Hepatic stellate cell (primary cell): ENCODE data around the gene ATP7B.

Source experiments
- DNase-seq: peaks from one replicate; pipeline ENCODE4 v3.0.0; 2011; ENCODE audit warnings: low spot score

The ATP7B gene

DNA sequence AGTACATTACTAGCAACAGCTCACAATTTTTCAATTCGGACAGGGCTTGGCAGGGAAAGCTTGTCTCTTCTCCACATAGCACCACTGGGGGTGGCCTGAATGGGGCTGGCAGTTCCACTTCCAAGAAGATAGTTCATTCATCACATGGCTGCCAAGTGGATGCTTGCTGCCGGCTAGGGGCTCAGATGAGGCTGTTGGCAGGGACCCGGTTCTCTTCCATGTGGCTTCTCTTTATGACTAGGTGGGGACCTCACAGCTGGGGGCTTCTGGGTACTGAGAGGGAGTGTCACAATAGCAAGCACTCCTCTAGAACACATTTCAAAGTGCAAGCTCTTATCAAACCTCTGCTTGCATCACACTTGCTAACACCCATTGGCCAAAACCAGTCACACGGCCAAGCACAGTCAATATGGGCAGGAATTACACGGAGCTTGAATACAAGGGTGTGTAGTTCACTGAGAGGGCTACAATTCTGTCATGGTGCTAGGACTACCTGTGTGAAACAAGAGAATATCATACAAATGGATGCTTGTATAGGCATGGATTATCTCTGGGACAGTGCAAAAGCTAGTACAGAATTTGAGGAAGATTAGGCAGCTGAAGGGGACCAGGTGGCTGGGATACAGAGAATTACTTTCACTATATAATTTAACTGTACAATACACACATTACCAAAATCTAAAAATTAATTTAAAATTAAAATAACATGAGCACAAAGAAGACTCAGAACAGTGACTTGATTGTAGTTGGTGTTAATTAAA is 32.3 kb downstream of the ATP7B start:
- DNase-seq = no peak

DNA sequence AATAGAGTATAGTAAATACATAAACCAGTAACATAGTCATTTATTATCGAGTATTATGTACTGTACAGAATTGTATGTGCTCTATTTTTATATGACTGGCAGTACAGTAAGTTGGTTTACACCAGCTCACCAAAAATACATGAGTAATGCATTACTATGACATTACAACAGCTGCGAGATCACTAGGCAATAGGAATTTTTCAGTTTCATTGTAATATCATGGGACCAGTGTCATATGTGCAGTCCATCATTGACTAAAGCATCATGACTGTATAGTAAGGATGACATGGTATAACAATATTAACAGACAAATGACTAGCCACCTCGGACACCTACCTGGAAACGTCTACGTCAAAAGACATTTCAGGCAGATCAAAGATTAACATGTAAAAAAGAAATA is 33.6 kb downstream of the ATP7B start:
- no peak for DNase-seq

DNA sequence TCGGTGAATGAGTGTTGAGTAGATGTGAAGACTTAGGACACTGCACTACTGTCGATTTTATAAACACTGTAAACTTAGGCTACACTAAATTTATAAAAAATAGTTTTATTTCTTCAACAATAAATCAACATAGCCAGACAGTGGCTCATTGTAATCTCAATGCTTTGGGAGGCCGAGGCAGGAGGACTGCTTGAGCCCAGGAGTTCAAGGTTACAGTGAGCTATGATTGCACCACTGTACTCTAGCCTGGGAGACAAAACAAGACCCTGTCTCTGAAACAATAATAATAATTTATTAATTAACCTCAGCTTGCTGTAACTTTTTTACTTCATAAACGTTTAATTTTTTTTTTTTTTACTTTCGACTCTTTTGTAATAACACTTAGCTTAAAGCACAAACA is 34.4 kb downstream of the ATP7B start:
- DNase-seq = no peak

DNA sequence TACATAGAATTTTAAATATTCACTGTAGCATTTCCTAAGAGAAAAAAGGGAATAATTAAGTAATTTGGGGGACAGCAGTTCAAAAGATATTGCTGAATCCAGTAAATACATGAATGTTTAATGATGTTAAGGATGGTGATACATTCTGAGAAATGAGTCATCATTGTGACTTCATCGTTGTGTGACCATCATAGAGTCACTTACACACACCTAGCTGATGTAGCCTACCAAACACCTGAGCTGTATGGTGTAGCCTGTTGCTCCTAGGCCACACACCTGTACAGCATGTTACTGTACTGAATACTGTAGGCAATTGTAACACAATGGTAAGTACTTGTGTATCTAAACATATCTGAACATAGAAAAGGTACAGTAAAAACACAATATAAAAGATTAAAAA is 34.8 kb downstream of the ATP7B start:
- DNase-seq = no peak

DNA sequence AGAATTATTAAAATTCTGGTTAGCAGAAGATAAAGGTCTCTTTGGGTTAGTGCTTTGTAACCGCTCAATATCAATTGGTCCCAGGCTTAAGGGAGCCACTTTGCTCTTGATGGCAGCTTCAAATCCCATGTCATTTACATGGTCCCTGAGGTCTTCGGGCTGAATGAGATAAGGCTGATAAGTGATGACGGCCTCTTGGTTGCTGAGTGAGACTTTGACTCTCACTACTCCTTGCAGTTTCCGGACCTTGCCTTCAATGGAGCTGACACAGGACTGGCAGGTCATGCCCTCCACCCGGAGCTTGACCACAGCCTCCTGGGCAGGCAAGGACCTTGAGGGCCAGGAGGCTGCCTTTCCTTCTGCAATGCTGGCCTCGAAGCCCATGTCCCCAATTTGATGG is 36.8 kb downstream of the ATP7B start:
- no peak for DNase-seq

DNA sequence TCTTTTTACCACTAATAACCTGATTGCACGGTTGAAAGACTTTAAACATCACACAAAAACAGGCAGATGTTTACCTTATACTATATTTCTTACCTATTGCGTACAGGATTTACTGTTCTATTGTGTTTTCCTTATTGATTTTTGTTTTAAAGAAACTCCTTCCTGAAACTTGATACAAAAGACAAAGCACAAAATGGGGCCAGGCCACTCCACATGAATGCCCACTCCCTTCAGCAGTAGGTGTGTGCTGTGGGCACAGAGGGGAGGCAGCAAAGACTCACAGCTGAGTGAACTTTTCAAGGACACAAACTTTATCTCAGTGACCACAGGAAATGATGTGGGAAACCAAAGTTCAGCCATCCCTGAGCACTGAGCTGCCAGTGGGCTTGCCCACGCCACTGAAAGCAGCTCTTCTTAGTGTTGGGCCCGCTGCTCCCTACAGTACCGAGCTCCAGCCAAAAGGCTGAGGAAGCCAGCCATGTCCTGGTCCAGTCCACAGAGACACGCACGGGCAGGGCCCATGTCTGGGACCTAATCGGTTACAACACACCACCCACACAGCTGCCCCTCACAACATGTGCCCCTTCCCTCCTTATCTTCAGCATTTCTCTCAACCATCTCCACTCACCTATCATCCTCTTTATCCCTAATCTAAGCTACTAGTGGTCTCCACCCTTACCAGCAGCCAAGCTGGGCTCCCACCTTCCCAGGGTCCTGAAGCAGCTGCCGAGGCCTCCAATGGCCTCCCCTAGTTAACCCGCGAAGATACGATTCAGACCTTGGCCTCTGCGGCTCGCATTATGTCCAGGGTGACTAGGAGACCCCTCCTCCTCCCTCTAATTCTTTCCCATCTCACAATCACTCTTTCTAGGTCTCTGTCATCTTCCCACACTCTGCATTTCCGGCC is 39.5 kb downstream of the ATP7B start:
- DNase-seq = no peak

DNA sequence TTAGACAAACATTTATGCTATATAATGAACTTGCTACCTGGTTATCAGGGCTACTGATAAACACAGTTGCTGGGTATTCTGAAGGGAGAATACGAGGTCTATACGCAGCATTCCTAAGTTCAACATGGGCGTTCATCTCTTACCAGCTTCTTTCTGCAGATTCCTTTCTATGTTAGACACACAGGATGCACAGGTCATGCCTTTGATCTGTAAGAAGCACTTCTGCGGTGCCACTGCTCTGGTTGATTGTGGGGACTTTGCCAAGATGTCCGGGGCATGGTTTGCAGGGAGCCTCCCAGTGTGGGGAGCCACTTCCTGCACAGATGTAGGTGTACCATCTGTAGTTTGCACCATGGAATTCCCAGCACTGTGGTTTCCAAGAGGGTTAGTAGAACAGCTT is 40.9 kb downstream of the ATP7B start:
- DNase-seq = no peak

DNA sequence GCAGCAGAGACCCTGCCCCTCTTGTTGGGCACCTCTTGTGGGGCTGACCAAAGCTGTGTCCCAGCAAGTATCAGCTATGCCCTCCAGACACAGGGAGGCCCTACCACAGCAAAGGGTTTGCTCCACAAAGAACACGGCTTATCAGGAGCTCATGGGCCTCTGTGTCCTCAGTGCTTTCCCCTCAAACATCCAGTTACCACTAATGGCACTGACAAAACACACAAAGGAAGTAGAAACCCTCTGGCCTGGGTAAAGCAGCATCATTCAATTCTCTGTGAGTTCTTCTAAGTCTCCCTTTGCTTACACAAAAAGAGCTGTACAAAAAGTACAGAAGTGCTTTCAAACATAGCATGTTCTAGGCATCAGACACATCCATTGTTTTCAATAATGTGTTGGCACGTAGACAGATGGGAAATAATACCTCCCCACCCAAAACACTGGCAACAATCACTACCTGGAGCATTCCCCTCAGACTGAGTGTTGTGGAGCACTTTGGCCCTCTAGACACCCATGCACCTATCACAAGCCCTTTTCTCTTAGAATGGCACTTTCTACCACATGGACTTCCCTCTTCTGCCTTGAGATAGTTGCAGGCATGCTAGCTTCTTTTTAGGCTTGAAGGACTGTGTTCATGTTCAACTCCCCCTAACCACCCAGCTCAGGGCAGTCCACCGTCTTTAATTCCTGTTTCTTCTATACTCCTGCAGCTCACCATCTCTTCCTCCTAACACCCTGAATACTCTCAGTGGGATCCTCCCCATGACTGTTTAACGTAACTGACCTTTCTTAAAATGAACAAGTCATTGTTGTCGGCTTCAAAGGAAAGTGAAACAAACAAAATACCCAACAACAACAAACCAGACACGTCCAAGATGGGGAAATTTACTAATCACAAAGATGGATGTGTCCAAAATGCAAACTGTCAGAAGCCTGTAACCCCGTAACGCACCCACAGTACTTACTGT is 43.5 kb downstream of the ATP7B start:
- no peak for DNase-seq

DNA sequence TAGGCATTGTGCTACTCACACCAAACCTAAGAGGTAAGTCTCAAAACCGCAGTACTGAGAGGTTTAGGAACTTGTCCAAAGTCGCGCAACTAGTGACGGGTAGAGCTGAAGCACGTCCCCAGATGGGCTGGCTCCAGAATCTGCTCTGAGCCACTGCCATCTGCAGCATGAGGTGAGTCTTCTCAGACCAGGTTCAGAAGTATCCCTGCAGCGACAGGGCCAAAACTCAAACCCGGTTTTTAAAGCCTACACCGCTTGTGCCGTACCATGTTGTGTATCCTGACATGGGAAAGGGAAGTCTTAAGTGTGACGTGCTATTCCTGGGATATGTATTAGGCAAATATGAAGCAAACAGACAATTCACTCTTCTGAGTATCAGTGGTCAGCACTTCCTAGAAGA is 45.1 kb downstream of the ATP7B start:
- DNase-seq = no peak

DNA sequence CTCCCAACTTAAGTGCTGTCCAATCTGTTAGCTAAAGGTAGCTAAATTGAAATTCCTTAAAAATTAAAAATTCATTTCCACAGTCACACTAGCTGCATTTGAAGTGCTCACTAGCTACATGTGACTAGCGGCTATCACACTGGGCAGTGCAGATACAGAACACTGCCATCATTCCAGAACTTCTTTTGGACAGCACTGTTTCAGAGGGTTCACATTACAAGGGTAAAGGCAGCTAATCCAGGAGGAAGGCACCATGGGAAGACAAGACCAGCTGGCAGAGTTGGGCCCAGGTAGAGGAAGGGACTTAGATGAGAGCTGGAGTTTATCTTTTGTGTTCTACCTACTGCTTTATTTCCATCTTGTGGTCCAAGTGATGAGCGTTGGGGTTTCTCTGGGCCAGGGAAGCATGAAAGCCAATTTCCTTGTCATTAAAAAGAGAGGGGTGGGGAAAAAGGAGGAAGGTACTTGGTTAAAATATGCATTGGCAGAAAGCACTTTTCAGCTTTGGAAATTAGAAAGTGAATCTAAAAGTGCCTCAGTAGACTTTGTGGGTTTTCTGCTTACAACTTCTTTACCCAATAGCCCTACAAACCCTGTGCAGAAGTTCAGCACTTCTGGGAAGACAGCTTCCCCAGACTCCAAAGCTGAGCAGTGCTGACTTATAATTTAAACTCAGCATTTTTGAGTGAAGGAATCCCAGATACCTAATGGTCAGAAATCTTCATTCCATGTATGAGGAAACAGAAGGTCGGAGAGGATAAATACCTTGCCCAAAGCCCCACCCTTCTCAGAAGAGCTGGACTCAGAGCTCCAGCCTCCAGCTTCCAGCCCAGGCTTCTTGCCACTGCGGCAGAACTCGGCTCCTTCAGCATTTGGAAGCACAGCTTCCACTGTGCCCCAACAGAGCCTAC is 49.5 kb downstream of the ATP7B start:
- DNase-seq = no peak

DNA sequence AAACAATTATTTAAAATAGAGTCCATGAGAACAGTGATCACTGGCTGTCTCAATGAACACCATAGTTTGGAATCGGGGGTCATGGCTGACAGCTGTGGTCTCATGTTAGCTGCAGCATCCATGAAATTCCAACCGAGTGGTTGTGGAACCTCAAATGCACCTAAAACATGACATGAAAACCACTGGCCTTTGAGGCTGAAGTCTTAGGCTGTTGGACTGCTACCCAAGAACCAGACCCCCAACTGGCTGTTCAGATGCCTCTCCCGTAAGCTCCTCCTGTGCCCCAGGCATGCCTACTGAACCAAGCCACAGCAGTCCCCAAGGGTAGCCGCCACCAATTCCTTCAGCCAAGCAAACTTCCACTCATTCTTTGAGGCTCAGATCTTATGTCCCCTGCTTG is 50.5 kb downstream of the ATP7B start:
- no peak for DNase-seq

DNA sequence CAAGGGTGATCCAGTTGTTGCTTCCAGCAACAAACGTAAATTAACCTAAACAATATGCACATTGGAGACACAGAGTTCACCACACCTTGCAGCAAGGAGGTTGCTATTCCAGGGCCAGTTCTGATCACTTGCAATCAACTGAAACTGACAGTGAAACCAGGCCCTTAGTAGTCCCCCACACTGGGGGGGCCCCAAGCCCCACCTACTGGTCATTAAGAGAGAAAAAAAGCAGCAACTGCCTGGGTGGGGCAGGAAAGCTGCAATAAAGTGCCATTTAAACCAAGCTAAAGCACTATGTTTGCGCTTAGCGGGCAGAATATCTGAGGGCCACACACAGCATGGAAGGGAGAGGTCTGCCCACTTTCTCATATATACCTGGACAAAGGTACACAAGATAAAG is 51.5 kb downstream of the ATP7B start:
- no peak for DNase-seq

DNA sequence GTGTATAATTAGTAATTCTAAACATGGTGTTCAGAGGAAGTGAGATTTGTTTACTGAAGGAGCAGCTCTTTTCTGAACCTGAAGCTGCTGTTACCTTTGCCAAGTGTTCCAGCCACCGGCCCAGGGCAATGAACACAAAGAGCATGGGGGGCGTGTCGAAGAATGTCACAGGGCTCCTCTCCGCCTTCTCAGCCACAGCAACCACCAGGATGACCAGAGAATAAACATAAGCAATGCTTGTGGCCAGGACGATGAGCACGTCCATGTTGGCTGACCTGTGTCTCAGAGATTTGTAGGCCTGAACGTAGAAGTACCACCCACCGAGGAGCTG is 53.1 kb downstream of the ATP7B start:
- DNase-seq = no peak

DNA sequence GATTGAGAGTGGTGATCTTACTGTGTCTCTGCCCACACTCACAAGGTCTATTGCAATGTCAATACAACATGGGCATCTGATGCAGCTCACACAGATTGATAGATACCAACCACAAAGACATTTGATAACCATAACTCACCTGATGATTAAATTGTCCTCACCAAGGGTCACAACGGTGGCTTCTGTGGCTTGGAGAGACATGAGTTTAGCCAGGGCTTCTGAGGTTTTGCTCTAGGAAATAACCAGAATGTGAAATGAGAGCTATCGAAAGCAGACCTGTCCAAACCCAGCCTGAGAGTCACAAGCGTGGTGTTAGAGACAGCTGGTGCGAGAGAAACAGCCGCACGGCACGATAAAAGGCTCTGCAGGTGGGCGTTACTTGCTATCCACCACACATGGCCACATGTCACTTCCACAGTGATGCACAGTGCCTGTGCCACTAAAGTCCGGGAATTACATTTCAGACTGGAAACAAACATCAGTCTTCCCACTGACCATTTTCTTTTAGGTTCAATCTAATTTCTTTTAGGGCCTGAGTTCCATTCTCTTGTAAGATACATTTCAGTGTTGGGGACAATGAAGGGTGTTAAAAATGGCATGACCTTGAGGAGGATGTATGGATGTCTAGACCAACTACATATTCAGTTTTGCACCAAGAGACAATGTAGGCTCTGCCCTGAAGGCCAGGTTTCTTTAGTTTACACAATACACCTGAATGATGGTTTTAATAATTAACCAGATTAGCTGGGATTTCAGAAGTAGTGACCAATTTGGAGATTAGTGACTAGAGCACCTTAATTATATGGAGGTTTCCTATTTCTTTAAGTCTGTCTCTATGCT is 53.7 kb downstream of the ATP7B start:
- no peak for DNase-seq

DNA sequence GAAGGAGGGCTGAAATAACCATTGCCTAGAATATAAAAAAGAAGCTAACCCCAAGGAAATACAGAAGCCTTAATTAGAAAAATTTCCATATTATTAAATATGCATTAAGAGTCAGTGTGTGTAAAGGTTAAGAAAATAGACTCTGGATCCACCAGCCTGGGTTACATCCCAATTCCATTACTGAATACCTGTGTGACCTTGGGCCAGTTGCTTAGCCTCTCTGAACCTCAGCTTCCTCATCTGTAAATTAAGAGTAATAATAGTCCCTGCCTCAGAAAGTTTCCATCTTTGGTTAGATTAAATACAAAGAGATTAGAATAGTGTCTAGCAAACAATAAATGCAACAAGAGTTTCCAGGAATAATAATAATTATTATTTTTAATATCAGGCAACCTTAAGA is 54.5 kb downstream of the ATP7B start:
- DNase-seq = no peak

DNA sequence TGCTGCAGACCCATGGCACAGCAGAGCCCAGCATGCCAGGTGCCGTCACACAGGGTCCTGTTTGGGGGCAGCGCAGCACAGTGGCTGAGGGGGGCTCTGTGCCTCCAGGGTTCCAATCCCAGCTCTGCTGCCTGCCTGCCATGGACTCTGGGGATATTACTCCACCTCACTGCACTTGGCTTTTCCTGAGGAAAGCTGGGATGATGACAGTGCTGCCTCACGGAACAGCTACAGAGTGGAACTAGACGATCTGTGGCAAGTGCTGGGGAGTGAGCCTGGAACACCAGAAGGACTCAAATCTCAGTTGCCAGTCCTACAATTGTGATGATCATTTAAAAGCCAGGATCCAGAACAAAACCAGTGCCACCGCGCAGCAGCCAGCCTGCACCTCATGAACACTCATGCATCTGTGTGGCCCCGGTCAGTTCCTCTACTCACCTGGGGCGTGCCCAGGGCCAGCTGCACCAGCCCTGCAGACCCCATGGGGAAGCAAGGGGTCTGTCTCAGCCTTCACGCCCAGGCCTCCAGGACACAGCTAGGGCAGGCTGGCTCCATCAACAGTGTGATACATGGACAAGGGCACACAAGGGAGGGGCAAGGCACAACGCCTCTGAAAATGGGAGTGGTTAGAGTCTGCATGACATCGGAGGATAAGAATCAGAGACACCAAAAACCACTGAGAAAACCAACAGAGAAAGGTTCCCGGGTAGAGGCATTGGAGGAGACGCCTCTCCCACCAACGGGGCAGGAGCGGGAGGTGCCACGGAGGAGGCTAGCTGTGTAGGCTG is 55.2 kb downstream of the ATP7B start:
- no peak for DNase-seq

DNA sequence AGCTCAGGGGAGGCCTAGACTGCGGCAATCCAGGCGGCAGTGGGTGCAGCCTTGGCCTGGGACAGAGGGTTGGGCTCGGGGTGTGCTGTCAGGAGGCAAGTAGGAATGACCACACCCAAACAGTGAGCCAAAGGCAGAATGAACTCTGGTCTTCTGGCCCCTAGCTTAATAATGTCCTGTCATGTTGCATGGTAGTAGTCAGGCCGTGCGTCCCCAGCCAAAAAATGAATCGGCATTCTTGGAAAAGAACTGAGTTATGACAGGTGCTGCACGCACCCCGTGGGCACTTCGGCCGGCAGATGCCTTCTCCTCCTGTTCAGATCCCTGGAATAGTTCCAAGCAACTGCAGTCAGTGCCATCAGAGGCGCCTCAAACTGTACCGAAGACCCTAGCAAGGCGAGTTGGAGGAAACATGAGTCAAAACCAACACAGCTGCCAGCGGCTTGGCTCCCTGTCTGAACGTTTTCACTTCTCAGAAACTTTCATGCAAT is 55.9 kb downstream of the ATP7B start:
- no peak for DNase-seq

DNA sequence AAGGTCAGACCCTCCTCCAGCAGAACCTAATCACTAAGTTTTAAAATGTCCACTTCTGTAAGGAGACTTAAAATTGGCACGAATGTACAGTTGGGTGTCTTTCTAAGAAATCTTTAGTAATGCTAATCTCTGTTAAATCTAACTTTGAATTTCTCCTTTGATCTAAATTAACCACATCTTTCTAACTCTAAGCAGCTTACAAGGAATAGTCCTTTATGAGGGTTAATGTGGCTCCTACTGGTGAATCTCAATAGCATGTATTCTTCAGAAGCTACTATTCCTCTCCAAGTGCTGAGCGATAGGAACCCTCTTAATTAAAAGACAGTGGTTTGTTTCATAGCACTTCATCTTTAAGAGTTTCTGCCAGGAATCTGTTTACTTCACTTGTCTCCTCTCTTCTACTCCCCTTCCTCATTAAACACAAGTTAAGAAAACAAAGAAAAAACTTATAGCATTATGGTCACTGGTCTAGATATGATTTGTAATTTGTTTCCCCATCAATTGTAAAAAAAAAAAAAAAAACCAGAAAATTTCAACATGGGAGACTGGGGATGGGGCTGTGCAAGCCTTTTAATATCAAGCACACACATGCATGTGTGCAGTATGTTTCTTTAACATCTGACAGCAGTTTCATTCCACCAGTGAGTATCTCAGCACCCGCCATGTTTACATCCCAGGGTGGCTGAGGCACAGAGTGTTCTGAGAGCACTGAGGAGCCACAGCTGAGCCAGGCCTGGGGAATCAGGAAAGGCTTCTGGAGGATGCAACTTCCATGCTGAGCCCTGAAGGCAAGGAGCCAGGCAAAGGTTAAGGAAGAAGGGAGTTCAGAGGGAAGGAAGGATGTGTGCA is 57.7 kb downstream of the ATP7B start:
- no peak for DNase-seq

DNA sequence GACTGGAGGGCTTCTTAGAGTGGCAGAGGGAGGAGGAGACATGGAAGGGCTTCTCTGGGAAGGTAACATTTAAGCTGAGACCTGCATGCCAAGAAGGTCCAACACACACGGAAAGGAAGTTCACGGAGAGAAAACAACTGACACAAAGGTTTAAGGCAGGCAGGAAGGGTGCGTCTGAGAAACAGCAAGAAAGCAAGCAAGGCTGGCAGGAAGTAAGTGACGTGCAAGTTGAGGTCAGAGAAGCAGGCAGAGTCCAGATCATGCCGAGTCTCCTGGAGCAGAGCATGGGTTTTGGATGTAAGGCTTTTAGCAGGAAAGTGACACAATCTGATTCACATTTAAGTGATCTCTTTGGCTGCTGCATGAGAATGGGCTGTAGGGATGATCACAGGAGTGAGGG is 60.5 kb downstream of the ATP7B start:
- no peak for DNase-seq
